ENCODE results near the gene PHLDB2.
A peak's percentile ranks its signal among the peaks of the same experiment; 100 is the strongest.

PHLDB2 gene

GRCh38 chr3:112012205-112012992 is 153.3 kb downstream of the PHLDB2 start:
- ChIA-PET POLR2A (no interaction called here), CTCF (interaction anchor here (0.8 to 11.5 kb wide), 34 partner anchors 8 to 439 kb away, joined by 3 to 219 read pairs (median 8); partner anchors contain the start of genes ABHD10, SLC9C1, TAGLN3 and TMPRSS7)
- H3K4me3 ChIP-seq (ENCODE audit: low read depth, low read length) = no peak overlapping the region
- TF ChIP-seq, protein P1, sequence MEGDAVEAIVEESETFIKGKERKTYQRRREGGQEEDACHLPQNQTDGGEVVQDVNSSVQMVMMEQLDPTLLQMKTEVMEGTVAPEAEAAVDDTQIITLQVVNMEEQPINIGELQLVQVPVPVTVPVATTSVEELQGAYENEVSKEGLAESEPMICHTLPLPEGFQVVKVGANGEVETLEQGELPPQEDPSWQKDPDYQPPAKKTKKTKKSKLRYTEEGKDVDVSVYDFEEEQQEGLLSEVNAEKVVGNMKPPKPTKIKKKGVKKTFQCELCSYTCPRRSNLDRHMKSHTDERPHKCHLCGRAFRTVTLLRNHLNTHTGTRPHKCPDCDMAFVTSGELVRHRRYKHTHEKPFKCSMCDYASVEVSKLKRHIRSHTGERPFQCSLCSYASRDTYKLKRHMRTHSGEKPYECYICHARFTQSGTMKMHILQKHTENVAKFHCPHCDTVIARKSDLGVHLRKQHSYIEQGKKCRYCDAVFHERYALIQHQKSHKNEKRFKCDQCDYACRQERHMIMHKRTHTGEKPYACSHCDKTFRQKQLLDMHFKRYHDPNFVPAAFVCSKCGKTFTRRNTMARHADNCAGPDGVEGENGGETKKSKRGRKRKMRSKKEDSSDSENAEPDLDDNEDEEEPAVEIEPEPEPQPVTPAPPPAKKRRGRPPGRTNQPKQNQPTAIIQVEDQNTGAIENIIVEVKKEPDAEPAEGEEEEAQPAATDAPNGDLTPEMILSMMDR (IDR thresholded peaks at IDR 0.05; ENCODE audit: insufficient read depth, low read length, missing control alignments) = no peak
- DNase-seq (ENCODE audit: low read depth, low spot score) = no peak

GRCh38 chr3:112013058-112013783 is 154.2 kb downstream of the PHLDB2 start:
- ChIA-PET POLR2A (no interaction called here), CTCF (interaction anchor here (0.5 to 11.5 kb wide), 52 partner anchors 11 to 439 kb away, joined by 3 to 219 read pairs (median 6); partner anchors contain the start of genes ABHD10, SLC9C1, TAGLN3 and TMPRSS7)
- peak; percentile 23 for DNase-seq (ENCODE audit: low read depth, low spot score)
- no peak overlapping the region for H3K4me3 ChIP-seq (ENCODE audit: low read depth, low read length)
- TF ChIP-seq, protein P1 (IDR thresholded peaks at IDR 0.05; ENCODE audit: insufficient read depth, low read length, missing control alignments) = peak; percentile 70

DNA sequence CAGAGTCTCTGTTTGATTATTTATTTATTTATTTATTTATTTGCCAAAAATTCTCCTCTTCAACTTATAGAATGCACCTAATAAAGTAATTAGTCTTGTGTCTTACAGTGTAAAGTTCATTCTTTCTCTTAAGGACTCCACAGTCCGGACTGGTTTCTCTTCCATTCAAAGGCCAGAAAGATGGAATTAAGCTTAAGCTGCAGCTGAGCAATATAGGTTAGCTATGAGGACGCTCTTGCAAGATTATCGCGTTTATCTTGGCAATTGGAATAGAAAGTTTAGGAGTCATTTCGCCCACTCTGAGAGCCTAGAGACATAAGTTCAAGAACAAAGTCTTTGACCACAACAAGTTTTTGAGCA is 154.7 kb downstream of the PHLDB2 start:
- ChIA-PET CTCF (interaction anchor here (0.5 to 11.5 kb wide), 46 partner anchors 10 to 440 kb away, joined by 3 to 219 read pairs (median 6); partner anchors contain the start of genes ABHD10, TAGLN3 and TMPRSS7), POLR2A (no interaction called here)
- no peak for DNase-seq (ENCODE audit: low read depth, low spot score)
- no peak overlapping the region for H3K4me3 ChIP-seq (ENCODE audit: low read depth, low read length)
- TF ChIP-seq, protein P1 (IDR thresholded peaks at IDR 0.05; ENCODE audit: insufficient read depth, low read length, missing control alignments) = no peak

DNA sequence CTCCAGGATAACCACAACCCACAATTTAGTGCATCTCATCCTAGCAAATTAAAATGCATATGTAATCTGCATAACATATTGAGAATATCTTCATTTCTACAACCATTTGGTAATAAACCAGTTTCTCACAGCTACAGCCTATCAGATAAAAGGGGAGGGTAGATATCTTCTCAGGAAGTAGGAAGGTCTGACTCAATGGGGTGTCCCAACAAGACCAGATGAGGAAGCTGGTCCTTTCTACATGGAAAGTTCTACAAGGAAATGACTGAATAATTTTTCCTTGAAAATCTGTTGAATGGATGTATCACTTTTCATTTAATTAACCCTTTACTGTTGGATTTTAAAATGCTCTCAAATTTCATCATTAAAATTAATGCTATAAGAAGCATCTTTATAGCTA is 158.0 kb downstream of the PHLDB2 start:
- CTCF ChIA-PET = interaction anchor here (1.0 to 11.5 kb wide), 9 partner anchors 10 to 326 kb away, joined by 3 to 219 read pairs (median 8); partner anchors contain the start of gene TAGLN3
- DNase-seq (ENCODE audit: low read depth, low spot score) = no peak
- TF ChIP-seq, protein P1 (IDR thresholded peaks at IDR 0.05; ENCODE audit: insufficient read depth, low read length, missing control alignments) = no peak
- no peak overlapping the region for H3K4me3 ChIP-seq (ENCODE audit: low read depth, low read length)
- POLR2A ChIA-PET = no interaction called here

DNA sequence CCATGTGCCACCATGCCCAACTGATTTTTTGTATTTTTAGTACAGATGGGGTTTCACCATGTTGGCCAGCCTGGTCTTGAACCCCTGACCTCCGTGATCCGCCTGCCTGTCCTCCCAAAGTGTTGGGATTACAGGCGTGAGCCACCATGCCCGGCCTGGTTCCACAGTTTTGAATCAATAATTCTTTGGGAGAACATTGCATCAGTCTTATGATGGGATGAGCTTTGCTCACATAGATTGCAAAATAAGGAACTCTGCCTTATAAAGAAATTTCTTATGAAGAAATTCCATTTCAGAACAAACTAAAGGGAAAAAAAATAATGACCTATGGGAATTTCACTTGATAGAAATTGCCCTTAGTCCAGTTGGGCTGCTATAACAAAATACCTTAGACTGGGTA is 159.6 kb downstream of the PHLDB2 start:
- ChIA-PET POLR2A (no interaction called here), CTCF (interaction anchor here (1.0 to 11.5 kb wide), 6 partner anchors 10 to 349 kb away, joined by 3 to 219 read pairs (median 6); no protein-coding TSS in a partner anchor)
- no peak overlapping the region for H3K4me3 ChIP-seq (ENCODE audit: low read depth, low read length)
- no peak for DNase-seq (ENCODE audit: low read depth, low spot score)
- TF ChIP-seq, protein P1 (IDR thresholded peaks at IDR 0.05; ENCODE audit: insufficient read depth, low read length, missing control alignments) = no peak

DNA sequence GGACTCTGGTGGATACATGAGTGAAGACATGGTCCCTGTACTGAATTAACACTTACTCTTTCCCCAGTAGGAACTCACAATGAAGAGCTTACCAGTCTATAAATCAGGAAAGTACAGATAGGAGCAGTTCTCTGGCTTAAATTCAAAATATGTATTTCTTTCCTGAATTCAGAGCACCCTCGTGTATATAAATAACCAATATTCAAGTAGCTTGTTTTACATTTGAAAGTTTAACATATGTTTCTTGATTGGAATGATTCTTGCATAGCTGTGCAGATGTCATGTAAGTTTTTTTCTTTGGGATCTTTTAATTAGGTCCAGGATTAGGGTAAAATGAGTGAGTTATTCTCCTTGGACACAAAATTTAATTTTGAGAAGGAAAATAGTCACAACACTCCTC is 160.7 kb downstream of the PHLDB2 start:
- ChIA-PET POLR2A (interaction anchor here (0.7 kb wide), 1 partner anchor 12 kb away, joined by 3 read pairs; no protein-coding TSS in a partner anchor), CTCF (interaction anchor here (1.0 to 11.5 kb wide), 3 partner anchors 8 to 31 kb away, joined by 3 to 219 read pairs (median 8); no protein-coding TSS in a partner anchor)
- TF ChIP-seq, protein P1 (IDR thresholded peaks at IDR 0.05; ENCODE audit: insufficient read depth, low read length, missing control alignments) = no peak
- no peak overlapping the region for H3K4me3 ChIP-seq (ENCODE audit: low read depth, low read length)
- no peak for DNase-seq (ENCODE audit: low read depth, low spot score)

All from AG04449 (cell line).